ENCODE results near the gene NTSR2.

The NTSR2 gene

DNA sequence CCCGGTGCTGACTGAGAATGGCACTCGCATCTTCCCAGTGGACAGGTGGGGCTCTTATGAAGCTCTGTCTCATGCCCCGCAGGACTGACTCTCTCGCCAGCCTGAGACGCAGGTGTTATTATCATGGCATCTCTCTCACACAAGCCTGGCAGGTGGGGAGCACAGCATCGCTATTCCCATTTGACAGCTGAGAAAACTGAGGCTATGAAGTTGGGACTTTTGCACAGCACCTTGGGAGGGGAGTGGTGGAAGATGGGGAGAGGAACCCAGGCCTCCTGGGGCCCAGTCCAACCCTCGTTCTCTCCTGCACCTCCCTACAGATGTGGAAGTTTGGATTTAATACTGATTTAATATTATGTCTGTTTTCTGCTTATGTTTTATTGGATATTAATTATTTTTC, 9.0 kb upstream of the NTSR2 start:
- Histone ChIP-seq H3K4me3 (no peak overlapping the region), H3K27ac (no peak overlapping the region)
- DNase-seq (ENCODE audit: low spot score): peak; percentile 47
- TF ChIP-seq, protein P1, sequence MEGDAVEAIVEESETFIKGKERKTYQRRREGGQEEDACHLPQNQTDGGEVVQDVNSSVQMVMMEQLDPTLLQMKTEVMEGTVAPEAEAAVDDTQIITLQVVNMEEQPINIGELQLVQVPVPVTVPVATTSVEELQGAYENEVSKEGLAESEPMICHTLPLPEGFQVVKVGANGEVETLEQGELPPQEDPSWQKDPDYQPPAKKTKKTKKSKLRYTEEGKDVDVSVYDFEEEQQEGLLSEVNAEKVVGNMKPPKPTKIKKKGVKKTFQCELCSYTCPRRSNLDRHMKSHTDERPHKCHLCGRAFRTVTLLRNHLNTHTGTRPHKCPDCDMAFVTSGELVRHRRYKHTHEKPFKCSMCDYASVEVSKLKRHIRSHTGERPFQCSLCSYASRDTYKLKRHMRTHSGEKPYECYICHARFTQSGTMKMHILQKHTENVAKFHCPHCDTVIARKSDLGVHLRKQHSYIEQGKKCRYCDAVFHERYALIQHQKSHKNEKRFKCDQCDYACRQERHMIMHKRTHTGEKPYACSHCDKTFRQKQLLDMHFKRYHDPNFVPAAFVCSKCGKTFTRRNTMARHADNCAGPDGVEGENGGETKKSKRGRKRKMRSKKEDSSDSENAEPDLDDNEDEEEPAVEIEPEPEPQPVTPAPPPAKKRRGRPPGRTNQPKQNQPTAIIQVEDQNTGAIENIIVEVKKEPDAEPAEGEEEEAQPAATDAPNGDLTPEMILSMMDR (IDR thresholded peaks at IDR 0.05): no peak

DNA sequence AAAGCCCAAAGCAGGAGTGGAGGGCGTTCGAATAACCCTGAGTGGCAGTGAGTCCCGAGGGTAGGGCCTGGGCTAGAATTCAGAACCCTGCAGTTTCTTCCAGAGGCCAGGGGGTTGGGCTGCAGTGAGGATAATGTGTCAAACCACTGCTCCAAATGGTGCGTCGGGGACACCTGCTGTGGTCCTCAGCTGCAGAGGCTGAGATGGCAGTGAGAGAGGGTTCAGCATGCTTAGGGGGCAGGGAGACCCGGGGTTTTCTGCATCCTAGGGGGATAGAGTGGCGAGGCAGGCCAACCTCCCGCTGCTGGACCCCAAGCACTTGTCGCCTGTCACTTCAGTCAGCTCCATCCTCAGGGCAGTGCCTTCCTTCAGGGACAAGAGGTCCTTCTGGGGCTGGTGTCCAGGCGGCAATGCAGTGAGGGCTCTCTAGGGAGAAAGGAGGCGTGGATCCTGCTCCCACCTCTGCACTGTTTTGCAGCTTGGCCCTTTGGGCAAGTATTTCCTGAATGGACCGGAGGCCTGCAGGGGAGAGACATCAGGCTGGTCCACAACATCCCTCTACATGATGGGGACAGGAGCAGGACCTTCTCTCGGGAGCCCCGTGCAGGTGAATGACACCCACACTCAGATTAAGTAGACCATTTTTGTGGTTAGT, 8.4 kb upstream of the NTSR2 start:
- TF ChIP-seq, protein P1 (IDR thresholded peaks at IDR 0.05): no peak
- DNase-seq (ENCODE audit: low spot score): peak; percentile 64
- Histone ChIP-seq H3K27ac (no peak overlapping the region), H3K4me3 (no peak overlapping the region)

DNA sequence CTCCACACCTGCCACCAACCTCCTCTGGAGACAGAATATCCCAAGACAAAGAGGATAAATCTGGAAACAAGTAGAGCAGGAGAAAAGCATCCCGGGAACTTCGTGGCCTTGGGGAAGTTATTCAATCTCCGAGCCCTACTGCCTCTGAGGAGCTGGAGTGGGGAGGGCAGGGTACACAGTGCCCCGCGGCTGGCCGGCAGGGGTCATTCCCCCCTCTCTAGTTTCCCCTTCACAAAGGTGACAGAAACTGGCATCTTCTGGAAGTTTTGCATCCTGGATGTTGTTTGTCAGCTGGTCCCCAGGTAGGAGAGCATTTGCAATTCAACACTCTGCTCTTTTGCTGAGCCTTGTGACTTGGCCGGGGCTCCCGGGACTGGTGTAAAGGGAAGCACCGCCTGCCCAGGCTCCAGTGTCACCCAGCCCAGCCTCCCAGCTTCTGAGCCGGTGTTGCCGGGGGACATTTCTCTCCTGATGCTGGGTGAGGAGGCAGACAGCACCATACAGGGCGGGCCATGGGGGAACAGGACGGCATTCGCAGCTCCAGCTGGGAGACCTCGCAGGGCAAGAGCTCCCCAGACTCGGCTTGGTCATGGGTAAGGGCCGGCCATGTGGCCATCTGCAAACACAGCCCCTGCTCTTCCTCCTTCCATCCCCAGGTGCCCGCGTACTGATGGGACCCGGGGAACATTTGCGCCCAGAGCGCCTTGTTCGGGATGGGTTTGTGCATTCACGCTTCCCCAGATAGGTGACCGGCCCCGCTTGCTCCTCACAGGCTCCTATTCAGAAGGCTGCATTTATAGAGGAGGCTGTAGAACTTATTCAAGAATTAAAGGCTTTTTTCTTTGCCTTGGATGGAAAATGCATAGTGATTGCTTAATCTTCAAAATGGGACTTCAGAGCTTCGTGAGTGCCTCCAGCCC, 7.4 kb upstream of the NTSR2 start:
- H3K4me3 ChIP-seq: no peak overlapping the region
- DNase-seq (ENCODE audit: low spot score): peak; percentile 59
- TF ChIP-seq, protein P1 (IDR thresholded peaks at IDR 0.05): no peak
- no peak overlapping the region for H3K27ac ChIP-seq

DNA sequence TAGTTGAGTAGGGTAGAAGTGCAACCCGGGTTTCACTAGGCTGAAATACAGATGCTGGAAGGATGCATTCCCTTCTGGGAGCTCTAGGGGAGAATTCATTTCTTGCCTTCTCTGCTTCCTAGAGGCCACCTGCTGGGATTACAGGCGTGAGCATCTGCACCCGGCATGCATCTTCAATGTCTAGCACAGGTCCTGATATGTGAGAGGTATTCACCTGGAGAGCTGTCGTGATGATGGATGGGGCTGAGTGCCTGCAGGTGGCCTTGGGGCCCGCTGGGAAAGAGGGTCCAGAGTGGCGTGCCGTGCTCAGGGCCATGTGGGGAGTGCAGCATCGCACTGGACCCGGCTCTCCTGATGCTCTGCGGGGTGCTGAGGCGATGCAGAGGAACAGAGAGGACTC, 6.6 kb upstream of the NTSR2 start:
- Histone ChIP-seq H3K27ac (no peak overlapping the region), H3K4me3 (no peak overlapping the region)
- TF ChIP-seq, protein P1 (IDR thresholded peaks at IDR 0.05): no peak
- DNase-seq (ENCODE audit: low spot score): peak; percentile 43

DNA sequence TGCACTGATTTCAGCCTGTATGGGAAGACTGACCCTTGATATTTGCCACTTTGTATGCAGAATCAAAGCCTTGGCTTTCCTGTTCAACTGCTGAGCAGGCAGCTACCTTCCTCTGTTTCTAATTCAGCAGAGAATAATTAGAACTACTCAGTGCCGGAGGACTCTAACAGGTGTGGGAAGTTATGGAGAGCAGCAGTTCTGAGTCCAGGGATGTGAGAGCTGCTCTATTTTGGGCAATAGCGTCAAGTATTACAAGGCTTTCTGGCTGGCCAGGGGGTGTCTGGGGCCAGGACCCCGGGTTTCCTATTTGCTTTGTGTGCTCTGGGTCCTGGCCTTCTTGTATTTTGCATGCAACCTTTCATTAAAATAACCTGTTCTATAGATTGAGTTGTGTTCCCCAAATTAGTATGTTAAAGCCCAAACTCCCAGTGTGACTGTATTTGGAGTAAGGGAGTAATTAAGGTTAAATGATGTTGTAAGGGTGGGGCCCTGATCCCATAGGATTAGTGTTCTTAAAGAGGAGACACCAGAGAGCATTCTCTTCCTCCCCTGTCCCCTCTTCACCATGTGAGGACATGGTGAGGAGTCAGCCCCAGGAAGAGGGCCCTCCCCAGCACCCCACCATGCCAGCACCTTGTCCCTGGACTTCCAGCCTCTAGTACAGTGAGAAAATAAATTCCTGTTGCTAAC, 5.6 kb upstream of the NTSR2 start:
- DNase-seq (ENCODE audit: low spot score): peak; percentile 8
- Histone ChIP-seq H3K27ac (no peak overlapping the region), H3K4me3 (no peak overlapping the region)
- TF ChIP-seq, protein P1 (IDR thresholded peaks at IDR 0.05): no peak

DNA sequence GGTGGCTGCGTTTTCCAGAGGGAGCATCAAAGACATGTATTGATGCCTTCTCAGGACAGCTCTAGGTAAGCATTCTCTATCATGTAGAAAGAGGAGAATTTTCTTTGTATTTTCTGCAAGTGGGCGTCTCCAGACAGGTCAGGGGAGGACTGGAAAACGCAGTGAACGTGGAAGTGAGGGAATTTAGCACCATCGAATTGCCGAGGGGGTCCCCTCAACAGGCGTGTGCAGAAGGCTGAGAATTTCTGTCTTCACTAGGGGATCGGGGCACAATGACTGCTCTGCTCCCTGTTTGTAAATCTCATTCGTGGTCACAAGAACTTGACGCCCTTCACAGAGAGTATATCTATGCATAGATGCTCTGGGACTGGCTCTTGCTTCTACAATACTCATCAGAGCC, 5.0 kb upstream of the NTSR2 start:
- DNase-seq (ENCODE audit: low spot score): peak; percentile 24
- Histone ChIP-seq H3K4me3 (no peak overlapping the region), H3K27ac (no peak overlapping the region)
- TF ChIP-seq, protein P1 (IDR thresholded peaks at IDR 0.05): no peak

All from coronary artery (tissue), 2 donors.